GM18502 (cell line): ENCODE results near the gene CSN1S1.

ENCODE experiments used
- ATAC-seq: cut with Tn5 transposase; IDR thresholded peaks from one replicate; pipeline ENCODE4 v1.9.1; 2021; ENCODE audit warnings: mild to moderate bottlenecking; ENCODE audit not compliant: unreplicated experiment, poor library complexity

Gene CSN1S1

DNA sequence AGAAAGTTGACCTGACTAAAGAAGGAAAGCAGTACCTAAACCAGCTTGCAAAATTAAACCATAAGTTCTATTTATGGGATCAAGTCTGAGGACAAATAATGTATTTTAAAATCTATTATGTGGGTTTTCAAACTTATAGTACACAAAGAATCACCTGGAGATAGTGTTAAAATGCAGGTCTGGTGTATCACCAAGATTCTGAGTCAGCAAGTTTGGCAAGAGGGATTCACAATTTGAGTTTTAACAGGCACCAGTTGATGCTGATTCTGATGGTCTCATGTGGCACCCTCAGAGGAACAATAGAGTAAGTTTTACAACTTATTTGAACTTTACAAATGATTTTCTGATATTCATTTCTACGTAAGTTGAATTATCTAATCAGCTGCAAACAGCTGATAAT lies 55.8 kb downstream of the CSN1S1 start:
- no peak for ATAC-seq

DNA sequence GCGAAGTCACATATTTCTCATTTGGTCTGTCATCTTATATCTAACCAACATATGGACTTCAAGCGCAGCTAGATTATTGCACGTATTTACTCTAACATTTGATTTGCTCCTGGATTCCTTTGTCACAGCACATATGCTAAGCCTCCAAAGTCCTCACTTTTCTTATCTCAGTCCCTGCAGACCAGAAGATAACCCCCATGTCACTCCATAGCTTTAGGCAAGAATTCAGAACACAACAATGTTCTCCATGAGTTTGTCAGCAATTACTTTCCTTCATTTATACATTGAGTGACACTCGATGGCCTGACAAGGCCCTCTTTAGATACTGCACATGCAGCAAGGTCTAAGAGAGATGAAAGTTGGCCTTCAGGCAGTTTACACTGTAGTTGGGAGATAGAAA lies 60.1 kb downstream of the CSN1S1 start:
- ATAC-seq: no peak

DNA sequence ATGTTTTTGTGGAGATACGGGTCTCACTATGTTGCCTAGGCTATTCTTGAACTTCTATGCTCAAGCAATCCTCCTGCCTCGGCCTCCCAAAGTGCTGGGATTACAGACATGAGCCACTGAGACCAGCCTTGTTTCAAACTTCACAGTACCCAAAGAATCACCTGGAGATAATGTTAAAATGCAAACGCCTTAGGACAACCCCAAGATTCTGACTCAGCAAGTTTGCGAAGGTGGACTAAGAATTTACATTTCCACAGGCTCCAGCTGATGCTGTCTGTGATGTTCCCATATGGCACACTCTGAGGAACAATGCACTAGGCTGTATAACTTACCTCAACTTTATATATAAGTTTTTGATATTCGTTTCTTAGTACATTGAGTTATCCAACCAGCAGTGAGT lies 63.9 kb downstream of the CSN1S1 start:
- no peak for ATAC-seq

DNA sequence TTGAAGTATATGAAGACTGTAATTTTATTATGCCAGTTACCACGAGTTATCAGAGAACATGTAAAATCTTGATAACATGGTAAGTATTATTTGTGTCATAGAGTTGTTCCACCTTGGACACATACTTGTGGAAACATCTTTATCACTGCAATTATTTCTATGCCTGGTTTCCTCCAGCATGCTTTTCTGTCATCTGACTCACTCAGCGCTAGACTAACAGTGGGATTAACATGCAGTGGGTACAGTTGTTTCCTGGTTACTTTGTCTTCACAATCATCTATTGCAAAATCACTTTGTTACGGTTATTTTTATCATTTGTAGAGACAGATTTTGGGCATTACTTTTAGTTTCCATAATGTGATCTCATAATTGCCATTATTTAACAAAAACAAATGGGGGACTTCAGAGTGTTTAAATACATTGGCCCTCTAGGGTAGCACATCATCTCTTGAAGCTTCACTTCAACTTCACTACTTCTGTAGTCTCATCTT lies 64.7 kb downstream of the CSN1S1 start, which contains the start of gene STATH:
Gene STATH (plus strand): TSS at position 441 of the 491 bp plus-strand sequence. CDS start 2,472 bp downstream, outside the sequence.
- no peak for ATAC-seq
